ENCODE results near the gene G6PC3.
"Not testable (repeated sequence)": the region's sequence is repeated elsewhere in the genome, so short reads cannot be mapped to it uniquely, and the experiment has no call there.

The G6PC3 gene

GRCh38 chr17:44097110-44097958 is 26.8 kb downstream of the G6PC3 start:
- no peak for DNase-seq
- Histone ChIP-seq H3K9me3 (replicated peaks; ENCODE audit: insufficient read depth, low read length) (no peaks in the 10 kb centered on the region), H3K79me2 (ENCODE audit: low read length) (peaks cover 53% of the 10 kb centered on the region), H3K9me2 (replicated peaks; ENCODE audit: insufficient read depth, low read length) (no peaks in the 10 kb centered on the region), H3F3A (ENCODE audit: insufficient read depth, low read length) (no peaks in the 10 kb centered on the region), H3K27me3 (replicated peaks; ENCODE audit: insufficient read depth, low read length) (no peaks in the 10 kb centered on the region), H3K9ac (ENCODE audit: low read length) (no peak overlapping the region), H3K4me1 (ENCODE audit: low read length) (0 out of 2 replicates have a peak, but pooled peaks cover 4% of the 10 kb centered on the region), H3K27ac (ENCODE audit: low read length) (no peak overlapping the region), H2AFZ (ENCODE audit: low read length) (no peak overlapping the region), H3K4me2 (ENCODE audit: low read depth, low read length) (no peak overlapping the region), H3K4me3 (ENCODE audit: low read length) (no peak overlapping the region), H4K20me1 (ENCODE audit: insufficient read depth, low read length) (no peaks in the 10 kb centered on the region), H3K36me3 (replicated peaks; ENCODE audit: insufficient read depth, low read length) (no peaks in the 10 kb centered on the region; the same call in 1 of the 2 replicates)
- TF ChIP-seq EZH2phosphoT487 (IDR thresholded peaks at IDR 0.05; ENCODE audit: low read length) (no peak), EZH2 (optimal IDR thresholded peaks at IDR 0.05; ENCODE audit: low read depth, low read length) (no peak), CTCF (IDR thresholded peaks at IDR 0.05; ENCODE audit: low read length) (no peak)

- not testable (repeated sequence) for H3K27ac ChIP-seq (ENCODE audit: low read length); H3K36me3 ChIP-seq (replicated peaks; ENCODE audit: insufficient read depth, low read length); H3K4me1 ChIP-seq (ENCODE audit: low read length); H4K20me1 ChIP-seq (ENCODE audit: insufficient read depth, low read length); H3K9ac ChIP-seq (ENCODE audit: low read length); H3K4me3 ChIP-seq (ENCODE audit: low read length); DNase-seq; H3K27me3 ChIP-seq (replicated peaks; ENCODE audit: insufficient read depth, low read length); H3F3A ChIP-seq (ENCODE audit: insufficient read depth, low read length); H2AFZ ChIP-seq (ENCODE audit: low read length); H3K4me2 ChIP-seq (ENCODE audit: low read depth, low read length); H3K9me2 ChIP-seq (replicated peaks; ENCODE audit: insufficient read depth, low read length); H3K9me3 ChIP-seq (replicated peaks; ENCODE audit: insufficient read depth, low read length)
- H3K79me2 ChIP-seq (ENCODE audit: low read length): peaks cover 72% of the 10 kb centered on the region
These were observed 31.3 kb downstream of the G6PC3 start for GRCh38 chr17:44101858-44102257.

GRCh38 chr17:44102849-44103622 is 32.5 kb downstream of the G6PC3 start:
- H3F3A ChIP-seq (ENCODE audit: insufficient read depth, low read length): no peaks in the 10 kb centered on the region
- no peak overlapping the region for H3K9ac ChIP-seq (ENCODE audit: low read length)
- no peaks in the 10 kb centered on the region for H3K4me1 ChIP-seq (ENCODE audit: low read length)
- no peak for DNase-seq
- H3K36me3 ChIP-seq (replicated peaks; ENCODE audit: insufficient read depth, low read length): no peaks in the 10 kb centered on the region
- no peak overlapping the region for H3K4me2 ChIP-seq (ENCODE audit: low read depth, low read length)
- H3K4me3 ChIP-seq (ENCODE audit: low read length): no peak overlapping the region
- H3K79me2 ChIP-seq (ENCODE audit: low read length): peaks cover 72% of the 10 kb centered on the region
- H3K27me3 ChIP-seq (replicated peaks; ENCODE audit: insufficient read depth, low read length): no peaks in the 10 kb centered on the region
- H3K9me2 ChIP-seq (replicated peaks; ENCODE audit: insufficient read depth, low read length): no peaks in the 10 kb centered on the region
- no peak overlapping the region for H3K27ac ChIP-seq (ENCODE audit: low read length)
- no peaks in the 10 kb centered on the region for H3K9me3 ChIP-seq (replicated peaks; ENCODE audit: insufficient read depth, low read length)
- no peak overlapping the region for H2AFZ ChIP-seq (ENCODE audit: low read length)
- no peaks in the 10 kb centered on the region for H4K20me1 ChIP-seq (ENCODE audit: insufficient read depth, low read length)
- TF ChIP-seq EZH2phosphoT487 (IDR thresholded peaks at IDR 0.05; ENCODE audit: low read length) (no peak), EZH2 (optimal IDR thresholded peaks at IDR 0.05; ENCODE audit: low read depth, low read length) (no peak), CTCF (IDR thresholded peaks at IDR 0.05; ENCODE audit: low read length) (no peak)

Data from MM.1S (cell line).